ENCODE data around the gene TSHB. TPM values are rescaled to one million over a fixed set of nuclear protein-coding genes. Genes with fewer than 3 reads are reported as not detected.

Gene TSHB
- total RNA-seq (2022; extraction: Qiagen RNA extraction; ENCODE audit: low read depth), result not detected in 5 replicates

DNA sequence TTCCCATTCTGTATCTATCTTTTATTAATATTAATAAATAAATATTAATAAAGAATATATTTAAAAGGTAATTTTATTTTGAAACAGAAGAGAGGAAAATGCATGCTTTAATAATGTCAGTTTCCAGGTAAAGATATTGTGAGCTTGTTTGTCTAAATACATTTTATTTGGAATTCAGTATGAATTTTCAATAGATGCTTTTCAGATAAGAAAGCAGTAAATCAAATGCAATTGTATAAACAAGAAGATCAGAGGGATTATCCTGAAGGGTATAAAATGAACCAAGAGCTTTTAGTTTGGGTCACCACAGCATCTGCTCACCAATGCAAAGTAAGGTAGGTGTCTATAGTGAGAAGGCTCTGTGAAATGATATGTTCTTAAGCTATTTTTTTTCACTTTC, at the start of gene TSHB:
Gene TSHB (plus strand): TSS at position 301 of the 400 bp plus-strand sequence. CDS start 3,537 bp downstream, outside the sequence.

Other genes with a start within 250 kb of the TSHB start
- gene SIKE1, start 249.1 kb upstream of the TSHB start, total RNA-seq (2022; extraction: Qiagen RNA extraction; ENCODE audit: low read depth), result 12.9 to 20.8 TPM (median 15.9 TPM) in 5 replicates
- gene SYCP1, start 175.0 kb upstream of the TSHB start, total RNA-seq (2022; extraction: Qiagen RNA extraction; ENCODE audit: low read depth), result not detected in 5 replicates
- gene TSPAN2, start 59.7 kb downstream of the TSHB start, total RNA-seq (2022; extraction: Qiagen RNA extraction; ENCODE audit: low read depth), result 0.66 to 1.6 TPM (median 1.3 TPM) in 5 replicates

Measured in A549 treated with ZK216348 at 1 μM for 4 hours (cell line).